Kidney (tissue), 14 donors: ENCODE results near the gene HIGD1A. TPM values are rescaled to one million over a fixed set of nuclear protein-coding genes. Genes with fewer than 3 reads are reported as not detected.

Source experiments
- DNase-seq, 5 donors: peaks; one replicate each; pipeline ENCODE4 v3.0.0-alpha.2; 2013 to 2020
- FAIRE-seq: peaks from 2 replicates; lab custom pipeline; 2012; peaks lifted over from hg19 to GRCh38; lab: Jason Lieb, UNC
- H3K27ac ChIP-seq, 2 donors: one replicate each; pipeline ENCODE4 v1.7.0; 2013; ENCODE audit warnings: low read depth in 2 of 2, low read length in 2 of 2, inconsistent platforms in 1 of 2
- H3K27me3 ChIP-seq: one replicate; pipeline ENCODE4 v1.7.1; 2013; ENCODE audit warnings: low read length, inconsistent platforms; ENCODE audit not compliant: control insufficient read depth, insufficient read depth
- H3K36me3 ChIP-seq, 3 donors: one replicate each; pipeline versions ENCODE4 v1.7.0 to v1.7.1; 2013; ENCODE audit warnings: low read length in 3 of 3, control low read depth in 1 of 3, inconsistent platforms in 1 of 3; ENCODE audit not compliant: insufficient read depth in 3 of 3, control insufficient read depth in 2 of 3
- H3K4me1 ChIP-seq, 3 donors: one replicate each; pipeline versions ENCODE4 v1.7.0 to v1.7.1; 2013; ENCODE audit warnings: low read length in 3 of 3, inconsistent platforms in 1 of 3, low read depth in 1 of 3; ENCODE audit not compliant: control insufficient read depth in 2 of 3, insufficient read depth in 2 of 3
- H3K4me3 ChIP-seq, 3 donors: one replicate each; pipeline versions ENCODE4 v1.7.0 to v1.8.1; 2013; ENCODE audit warnings: low read length in 3 of 3, control low read depth in 1 of 3, inconsistent platforms in 1 of 3
- H3K9ac ChIP-seq, 3 donors: one replicate each; pipeline versions ENCODE4 v1.7.0 to v1.7.1; 2013; ENCODE audit warnings: low read length in 3 of 3, control low read depth in 1 of 3, inconsistent platforms in 1 of 3
- H3K9me3 ChIP-seq, 3 donors: one replicate each; pipeline versions ENCODE4 v1.7.0 to v1.7.1; 2013; ENCODE audit warnings: low read length in 3 of 3, control low read depth in 1 of 3, inconsistent platforms in 1 of 3; ENCODE audit not compliant: control insufficient read depth in 2 of 3, insufficient read depth in 1 of 3
- intact Hi-C: fragments of 100-400 bp; cut with DNase I; formaldehyde crosslinking; loops from one replicate; pipeline ENCODE4 v1.11.1; 2022
- polyA plus RNA-seq: library from polyadenylated mRNA; stranded (reverse); fragments of 350-450 nt; fragmentation: Illumina TruSeq; extraction: RNeasy Lipid Tissue Mini Kit (QIAGEN cat#74804); gene quantifications from one replicate; pipeline ENCODE4 v1.2.3, GENCODE V29; 2014; ENCODE audit warnings: low read depth, low replicate concordance; ENCODE audit not compliant: insufficient read depth
- total RNA-seq: library from RNA; stranded (reverse); fragmentation: NEBNext Ultra II Directional; extraction: Animal tissue kit (Norgen Biotek cat#: 25700); gene quantifications from one replicate; pipeline ENCODE4 v1.2.1, GENCODE V29; 2021
- TF ChIP-seq, protein P1 (sequence below): IDR thresholded peaks from 3 replicates; pipeline ENCODE4 v1.5.1; 2012; ENCODE audit warnings: mild to moderate bottlenecking, moderate library complexity, borderline replicate concordance; ENCODE audit not compliant: insufficient read depth; ENCODE audit errors: extremely low read depth
- donor health status: control.
- donor health status: control.
- donor health status: control.
- donor health status: control.
- donor health status: control.
- donor health status: DM: yes; HTN: yes; CAD: no.
- donor health status: Normal renal cell carcinoma (clear cell type).

HIGD1A gene
- total and polyA plus RNA-seq, 2 donors from 2014 or later: 207 to 283 TPM

DNA sequence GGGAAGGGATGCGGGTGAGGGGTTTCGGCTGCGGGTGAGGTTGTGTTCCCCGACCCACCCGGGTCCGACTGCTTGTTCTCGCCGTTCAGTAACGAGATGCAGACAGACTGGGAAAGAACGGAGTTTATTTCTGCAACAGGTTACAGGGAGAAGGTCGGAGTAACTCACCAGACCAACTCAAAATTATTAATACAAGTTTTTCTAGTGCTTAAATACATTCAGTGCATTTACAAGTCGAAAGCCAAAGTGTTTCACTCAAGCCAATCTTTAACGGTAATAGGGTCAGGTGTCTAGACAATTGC, 492 bp upstream of the HIGD1A start:
- Histone ChIP-seq H3K27me3 (no peaks in the 10 kb centered on the region), H3K4me1 (peaks cover 2 to 15% (median 15%) of the 10 kb centered on the region in 3 donors), H3K4me3 (peak overlapping the region; percentile 78 to 94 (median 78)), H3K36me3 (no peaks in the 10 kb centered on the region), H3K9ac (peak overlapping the region; percentile 32 to 93 (median 89)), H3K27ac (peak overlapping the region; percentile 91 to 97), H3K9me3 (no peaks in the 10 kb centered on the region)
- TF ChIP-seq, protein P1, sequence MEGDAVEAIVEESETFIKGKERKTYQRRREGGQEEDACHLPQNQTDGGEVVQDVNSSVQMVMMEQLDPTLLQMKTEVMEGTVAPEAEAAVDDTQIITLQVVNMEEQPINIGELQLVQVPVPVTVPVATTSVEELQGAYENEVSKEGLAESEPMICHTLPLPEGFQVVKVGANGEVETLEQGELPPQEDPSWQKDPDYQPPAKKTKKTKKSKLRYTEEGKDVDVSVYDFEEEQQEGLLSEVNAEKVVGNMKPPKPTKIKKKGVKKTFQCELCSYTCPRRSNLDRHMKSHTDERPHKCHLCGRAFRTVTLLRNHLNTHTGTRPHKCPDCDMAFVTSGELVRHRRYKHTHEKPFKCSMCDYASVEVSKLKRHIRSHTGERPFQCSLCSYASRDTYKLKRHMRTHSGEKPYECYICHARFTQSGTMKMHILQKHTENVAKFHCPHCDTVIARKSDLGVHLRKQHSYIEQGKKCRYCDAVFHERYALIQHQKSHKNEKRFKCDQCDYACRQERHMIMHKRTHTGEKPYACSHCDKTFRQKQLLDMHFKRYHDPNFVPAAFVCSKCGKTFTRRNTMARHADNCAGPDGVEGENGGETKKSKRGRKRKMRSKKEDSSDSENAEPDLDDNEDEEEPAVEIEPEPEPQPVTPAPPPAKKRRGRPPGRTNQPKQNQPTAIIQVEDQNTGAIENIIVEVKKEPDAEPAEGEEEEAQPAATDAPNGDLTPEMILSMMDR: no peak
- DNase-seq (no peak), FAIRE-seq (no peak)
- intact Hi-C loops: no loop called here

DNA sequence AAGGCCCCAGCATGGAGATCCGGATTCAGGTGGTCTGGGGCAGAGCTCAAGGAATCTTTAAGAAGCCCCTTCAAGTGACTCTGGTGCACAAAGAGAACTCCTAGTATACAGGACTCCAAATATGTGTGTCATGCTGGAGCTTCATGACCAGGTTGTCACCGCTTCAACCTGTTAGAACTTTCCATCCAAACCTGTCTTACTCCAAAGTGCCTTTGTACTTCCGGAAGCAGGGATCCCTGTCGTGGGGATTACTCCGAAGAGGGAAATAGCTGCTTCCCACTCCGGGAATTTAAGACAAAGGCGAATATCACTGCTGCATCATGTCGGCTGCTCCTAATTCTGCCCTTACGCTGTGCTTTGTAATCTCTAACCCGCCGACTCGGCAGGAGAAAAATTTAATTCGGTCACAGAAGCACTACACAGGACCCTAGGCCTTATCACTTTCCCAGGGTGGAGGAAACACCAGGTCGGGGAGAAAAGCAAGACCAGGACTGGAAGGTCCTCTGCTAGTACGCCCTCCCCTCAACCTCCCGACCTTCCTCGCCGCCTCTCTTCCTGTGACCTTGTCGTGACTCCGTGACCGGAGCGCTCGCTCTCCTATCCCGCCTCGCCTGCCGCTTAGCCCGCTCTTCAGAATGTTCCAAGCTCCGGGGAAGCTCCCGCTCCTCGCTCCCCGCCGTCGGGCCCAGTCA, 730 bp downstream of the HIGD1A start:
- peak; percentile 64 to 85 (median 76) for DNase-seq
- H3K27me3 ChIP-seq: no peaks in the 10 kb centered on the region
- TF ChIP-seq, protein P1: no peak
- H3K4me1 ChIP-seq: peaks cover 2 to 15% (median 15%) of the 10 kb centered on the region in 3 donors
- H3K27ac ChIP-seq: peak overlapping the region; percentile 97 to 99
- no peaks in the 10 kb centered on the region for H3K9me3 ChIP-seq
- peak overlapping the region; percentile 88 to 95 (median 90) for H3K9ac ChIP-seq
- H3K4me3 ChIP-seq: peak overlapping the region; percentile 86 to 94 (median 88)
- no peaks in the 10 kb centered on the region for H3K36me3 ChIP-seq
- FAIRE-seq: no peak
- intact Hi-C loops: no loop called here

DNA sequence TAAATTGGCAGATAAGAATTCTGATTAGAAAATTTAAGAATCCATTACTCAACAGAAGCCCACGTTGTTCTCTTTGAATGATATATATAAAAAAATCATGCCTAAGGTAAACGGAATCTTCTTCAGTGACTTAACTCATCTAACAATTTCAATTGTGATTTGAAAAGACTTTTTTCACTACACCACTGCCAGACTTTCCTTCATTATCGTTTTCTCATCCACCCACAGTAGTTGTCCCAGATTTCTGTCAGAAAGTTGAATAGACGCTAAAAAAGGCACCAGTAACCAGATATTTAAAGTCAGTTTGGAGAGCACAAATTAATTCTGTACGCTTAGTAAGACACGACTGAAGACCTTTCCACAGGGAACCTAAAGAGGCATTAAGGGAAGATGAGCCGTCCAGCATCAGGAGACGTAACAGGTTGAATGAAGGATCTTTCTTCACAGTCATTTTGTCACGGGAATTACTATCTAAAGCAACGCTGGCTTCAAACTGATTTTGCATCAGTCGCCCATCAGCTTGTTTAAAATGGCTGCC, 1.3 kb downstream of the HIGD1A start:
- peak overlapping the region; percentile 97 to 99 for H3K27ac ChIP-seq
- peaks cover 2 to 15% (median 15%) of the 10 kb centered on the region in 3 donors for H3K4me1 ChIP-seq

More for the DNA sequence above, 1.3 kb downstream of the HIGD1A start:
- intact Hi-C loops: no loop called here
- TF ChIP-seq, protein P1: no peak
- FAIRE-seq (no peak), DNase-seq (no peak)
- no peaks in the 10 kb centered on the region for H3K9me3 ChIP-seq
- peak overlapping the region; percentile 54 to 95 (median 90) for H3K9ac ChIP-seq
- no peaks in the 10 kb centered on the region for H3K27me3 ChIP-seq
- peak overlapping the region; percentile 86 to 94 (median 88) for H3K4me3 ChIP-seq
- no peaks in the 10 kb centered on the region for H3K36me3 ChIP-seq
